NCI-H526 (cell line): ENCODE measurements around the gene SPAG17.
"Not testable (repeated sequence)": the region's sequence is repeated elsewhere in the genome, so short reads cannot be mapped to it uniquely, and the experiment has no call there.

Source experiments
- DNase-seq, 2 experiments: peaks; one replicate each; lab custom pipeline; 2025; lab: John Stamatoyannopoulos, UW

Gene SPAG17

GRCh38 chr1:117971777-117972176, 213.3 kb downstream of the SPAG17 start:
- DNase-seq, result no peak

GRCh38 chr1:117970252-117970651, 214.8 kb downstream of the SPAG17 start:
- DNase-seq, result peak; percentile 14 to 55

- DNase-seq, result peak in 1 of 2 experiments; percentile 9
Measured at GRCh38 chr1:117967881-117968280, 217.1 kb downstream of the SPAG17 start.

GRCh38 chr1:117967477-117967876, 217.6 kb downstream of the SPAG17 start:
- DNase-seq, result no peak

GRCh38 chr1:117964290-117965038, 220.6 kb downstream of the SPAG17 start:
- DNase-seq, result no peak

- DNase-seq, result no peak
Measured at GRCh38 chr1:117959364-117959763, 225.7 kb downstream of the SPAG17 start.

- no peak for DNase-seq
Measured at GRCh38 chr1:117952386-117952785, 232.6 kb downstream of the SPAG17 start.

- no peak for DNase-seq
Measured at GRCh38 chr1:117942293-117942692, 242.7 kb downstream of the SPAG17 start.

GRCh38 chr1:117933769-117934168, 251.3 kb downstream of the SPAG17 start:
- no peak for DNase-seq

GRCh38 chr1:117932576-117932975, 252.5 kb downstream of the SPAG17 start:
- DNase-seq, result no peak

GRCh38 chr1:117930484-117930883, 254.5 kb downstream of the SPAG17 start:
- DNase-seq, result peak in 1 of 2 experiments; percentile 2

- no peak for DNase-seq
Measured at GRCh38 chr1:117930173-117930447, 254.9 kb downstream of the SPAG17 start.

GRCh38 chr1:117929343-117930172, 255.5 kb downstream of the SPAG17 start, which contains the start of the genes GDAP2 and WDR3:
GDAP2 (minus strand) TSS chr1:117929621; CDS start chr1:117920357, 9,264 bp downstream.
WDR3 (plus strand) TSS chr1:117929739; CDS start chr1:117933320, 3,581 bp downstream.
- DNase-seq, result peak; percentile 98 to 99

- peak; percentile 18 to 71 for DNase-seq
Measured at GRCh38 chr1:117928881-117929342, 256.1 kb downstream of the SPAG17 start.

- DNase-seq, result no peak
Measured at GRCh38 chr1:117925981-117926380, 259.0 kb downstream of the SPAG17 start.

- DNase-seq, result not testable (repeated sequence)
Measured at GRCh38 chr1:117922717-117923116, 262.3 kb downstream of the SPAG17 start.

GRCh38 chr1:117921991-117922390, 263.0 kb downstream of the SPAG17 start:
- no peak for DNase-seq

- DNase-seq, result no peak
Measured at GRCh38 chr1:117919376-117919775, 265.7 kb downstream of the SPAG17 start.

GRCh38 chr1:117911051-117911450, 274.0 kb downstream of the SPAG17 start:
- DNase-seq, result peak in 1 of 2 experiments; percentile 39

- DNase-seq, result no peak
Measured at GRCh38 chr1:117905019-117905418, 280.0 kb downstream of the SPAG17 start.

- DNase-seq, result no peak
Measured at GRCh38 chr1:117904485-117904884, 280.5 kb downstream of the SPAG17 start.
